GM23248 (cell line): ENCODE data around the gene BCAS1. TPM values are rescaled to one million over a fixed set of nuclear protein-coding genes. Genes with fewer than 3 reads are reported as not detected.
"Not testable (repeated sequence)": the region's sequence is repeated elsewhere in the genome, so short reads cannot be mapped to it uniquely, and the experiment has no call there.

Experiments used
- DNase-seq: peaks from one replicate; pipeline ENCODE4 v3.0.0-alpha.2; 2015
- H2AFZ ChIP-seq: fragments of 200-600 bp; sonication (generic); 2 replicates; pipeline ENCODE4 v1.6.1; 2016; ENCODE audit warnings: antibody characterized with exemption
- H3F3A ChIP-seq: fragments of 200-600 bp; sonication (generic); 2 replicates; pipeline ENCODE4 v1.6.1; 2016; ENCODE audit warnings: mild to moderate bottlenecking, antibody characterized with exemption, mixed run types; ENCODE audit not compliant: insufficient read depth
- H3K27ac ChIP-seq: fragments of 200-600 bp; sonication (generic); 2 replicates; pipeline ENCODE4 v1.5.1; 2016; ENCODE audit warnings: mild to moderate bottlenecking
- H3K27me3 ChIP-seq: fragments of 200-600 bp; sonication (generic); replicated peaks from 2 replicates; pipeline ENCODE4 v1.6.1; 2016; ENCODE audit warnings: mild to moderate bottlenecking; ENCODE audit not compliant: insufficient read depth
- H3K36me3 ChIP-seq: fragments of 200-600 bp; sonication (generic); 2 replicates; pipeline ENCODE4 v1.6.1; 2016; ENCODE audit warnings: low read depth, mild to moderate bottlenecking
- H3K4me1 ChIP-seq: fragments of 200-600 bp; sonication (generic); 2 replicates; pipeline ENCODE4 v1.6.1; 2016; ENCODE audit warnings: mild to moderate bottlenecking; ENCODE audit not compliant: insufficient read depth
- H3K4me2 ChIP-seq: fragments of 200-600 bp; sonication (generic); one replicate; pipeline ENCODE4 v1.6.1; 2016; ENCODE audit warnings: mild to moderate bottlenecking; ENCODE audit not compliant: unreplicated experiment
- H3K4me3 ChIP-seq: fragments of 200-600 bp; sonication (generic); 2 replicates; pipeline ENCODE4 v1.5.1; 2016; ENCODE audit warnings: mild to moderate bottlenecking
- H3K79me2 ChIP-seq: fragments of 200-600 bp; sonication (generic); 2 replicates; pipeline ENCODE4 v1.6.1; 2016; ENCODE audit warnings: mild to moderate bottlenecking; ENCODE audit not compliant: insufficient read depth
- H3K9ac ChIP-seq: fragments of 200-600 bp; sonication (generic); 2 replicates; pipeline ENCODE4 v1.6.1; 2016; ENCODE audit warnings: mild to moderate bottlenecking
- H3K9me2 ChIP-seq: fragments of 200-600 bp; sonication (generic); 2 replicates; pipeline ENCODE4 v1.6.1; 2016; ENCODE audit warnings: mixed run types, mild to moderate bottlenecking, moderate library complexity; ENCODE audit not compliant: insufficient read depth
- H3K9me3 ChIP-seq: fragments of 200-600 bp; sonication (generic); one replicate; pipeline ENCODE4 v1.6.1; 2017; ENCODE audit warnings: low read depth
- H4K20me1 ChIP-seq: fragments of 200-600 bp; sonication (generic); 2 replicates; pipeline ENCODE4 v1.6.0; 2016; ENCODE audit not compliant: insufficient read depth
- EZH2 ChIP-seq: fragments of 200-600 bp; sonication (generic); IDR thresholded peaks from 2 replicates; pipeline ENCODE4 v1.6.1; 2018; ENCODE audit warnings: antibody characterized with exemption, mild to moderate bottlenecking; ENCODE audit not compliant: insufficient read depth, poor library complexity, severe bottlenecking
- EZH2phosphoT487 ChIP-seq: fragments of 200-600 bp; sonication (generic); IDR thresholded peaks from 2 replicates; pipeline ENCODE4 v1.6.1; 2018; ENCODE audit warnings: antibody characterized with exemption, moderate library complexity, mild to moderate bottlenecking, low read depth; ENCODE audit not compliant: insufficient read depth
- WGBS, 2 experiments: methylation state at CpG; one replicate each; pipeline ENCODE4 v1.1.6; 2015 to 2017; ENCODE audit warnings: low lambda C conversion rate in 2 of 2, low coverage in 1 of 2; ENCODE audit errors: missing lambda C conversion rate in 2 of 2; 5-methylcytosine and 5-hydroxymethylcytosine counted together
- in situ Hi-C: fragments of 300-500 bp; cut with MboI; formaldehyde crosslinking; loops from 2 replicates; pipeline ENCODE4 v1.15.0; 2020
- polyA plus RNA-seq: library from polyadenylated mRNA; unstranded; fragments of >200 nt; fragmentation: Nextera tagmentation; extraction: Ambion mirVana; gene quantifications from 2 replicates; pipeline ENCODE4 v1.2.1, GENCODE V29; 2016
- total RNA-seq: library from RNA; depleted of rRNA; stranded (reverse); fragments of >200 nt; shearing (Covaris generic); gene quantifications from 2 replicates; pipeline ENCODE4 v1.2.3, GENCODE V29; 2014

The BCAS1 gene
- total and polyA plus RNA-seq, 2 experiments from 2014 or later: 0.41 TPM; not detected in 1

- Histone ChIP-seq H4K20me1 (no peaks in the 10 kb centered on the region), H3K9me3 (no peaks in the 10 kb centered on the region), H3K4me2 (no peak overlapping the region), H3K27me3 (no peaks in the 10 kb centered on the region), H3K9ac (no peak overlapping the region), H3K36me3 (no peaks in the 10 kb centered on the region), H3K79me2 (no peaks in the 10 kb centered on the region), H3K4me1 (no peaks in the 10 kb centered on the region), H3K4me3 (no peak overlapping the region), H3F3A (peaks cover 11% of the 10 kb centered on the region; the same call in 1 of the 2 replicates), H3K9me2 (no peaks in the 10 kb centered on the region), H2AFZ (no peak overlapping the region), H3K27ac (no peak overlapping the region)
- DNase-seq: no peak
- 53 to 57% methylated on average over 4 of the region's 4 CpGs for WGBS, 2 experiments
- no peak for TF ChIP-seq EZH2phosphoT487
- no peak for TF ChIP-seq EZH2
- in situ Hi-C loops: no loop called here
Measured at GRCh38 chr20:54013471-54013870, 56.9 kb downstream of the BCAS1 start.

DNA sequence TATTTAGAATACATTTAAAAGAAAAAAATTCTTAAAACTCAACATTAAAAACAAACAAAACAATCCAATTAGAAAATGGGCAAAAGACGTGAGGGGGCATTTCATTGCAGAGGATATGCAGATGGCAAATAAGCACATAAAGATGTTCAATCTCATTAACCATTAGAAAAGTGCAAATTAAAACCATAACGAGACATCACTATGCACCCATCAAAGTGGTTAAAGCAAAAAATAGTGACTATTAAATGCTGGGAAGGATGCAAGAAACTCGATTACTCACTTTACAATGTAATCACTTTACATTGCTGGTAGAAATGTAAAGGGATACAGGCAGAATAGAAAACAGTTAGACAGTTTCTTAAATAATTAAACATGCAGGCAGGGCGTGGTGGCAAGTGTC lies 59.0 kb downstream of the BCAS1 start:
- no peaks in the 10 kb centered on the region for H3K4me1 ChIP-seq
- H3K27ac ChIP-seq: no peak overlapping the region
- no peak overlapping the region for H2AFZ ChIP-seq
- H3K9me3 ChIP-seq: no peaks in the 10 kb centered on the region
- H3K4me3 ChIP-seq: no peak overlapping the region
- H3K9ac ChIP-seq: no peak overlapping the region
- H3K4me2 ChIP-seq: no peak overlapping the region
- H3K79me2 ChIP-seq: no peaks in the 10 kb centered on the region
- no peaks in the 10 kb centered on the region for H3K36me3 ChIP-seq
- TF ChIP-seq EZH2 (no peak), EZH2phosphoT487 (no peak)
- peaks cover 11% of the 10 kb centered on the region; the same call in 1 of the 2 replicates for H3F3A ChIP-seq
- 34 to 42% methylated on average over 4 of the region's 4 CpGs for WGBS, 2 experiments
- H3K9me2 ChIP-seq: no peaks in the 10 kb centered on the region
- no peaks in the 10 kb centered on the region for H3K27me3 ChIP-seq
- H4K20me1 ChIP-seq: no peaks in the 10 kb centered on the region
- DNase-seq: no peak
- in situ Hi-C loops: no loop called here

GRCh38 chr20:54006216-54006615 lies 64.2 kb downstream of the BCAS1 start:
- H3K79me2 ChIP-seq, H4K20me1 ChIP-seq, H3K4me1 ChIP-seq, H2AFZ ChIP-seq, H3K9ac ChIP-seq, in situ Hi-C loops, H3K4me3 ChIP-seq, H3K27ac ChIP-seq, H3K4me2 ChIP-seq, H3K9me2 ChIP-seq, H3K9me3 ChIP-seq, DNase-seq, H3K27me3 ChIP-seq, H3F3A ChIP-seq, H3K36me3 ChIP-seq: not testable (repeated sequence)
- WGBS, 2 experiments: 67 to 73% methylated on average over 7 of the region's 7 CpGs

DNA sequence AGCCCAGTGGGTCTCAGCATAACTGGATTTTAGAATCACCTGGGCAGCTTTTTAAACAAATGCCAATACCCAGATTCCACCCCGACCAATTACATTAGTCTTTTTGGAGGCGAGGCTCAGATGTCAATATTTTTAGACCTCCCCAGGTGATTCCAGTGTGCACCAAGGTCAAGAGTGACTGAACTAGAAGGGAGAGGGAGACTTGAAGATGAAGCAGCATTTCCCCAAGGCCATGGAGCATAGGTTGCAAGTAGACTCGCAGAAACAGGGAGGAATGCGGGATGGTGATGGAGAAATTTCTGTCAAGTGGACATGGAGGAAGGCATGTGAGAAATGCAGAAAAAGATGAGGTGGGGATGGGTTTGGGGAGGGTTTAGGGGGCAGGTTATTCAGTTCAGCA lies 64.9 kb downstream of the BCAS1 start:
- Histone ChIP-seq H3K4me1 (no peaks in the 10 kb centered on the region), H4K20me1 (no peaks in the 10 kb centered on the region), H3K9me3 (no peaks in the 10 kb centered on the region), H3K4me3 (no peak overlapping the region), H3K4me2 (no peak overlapping the region), H3K79me2 (no peaks in the 10 kb centered on the region), H3K9ac (no peak overlapping the region), H3F3A (no peaks in the 10 kb centered on the region), H3K27me3 (no peaks in the 10 kb centered on the region), H3K36me3 (no peaks in the 10 kb centered on the region), H3K27ac (no peak overlapping the region), H3K9me2 (no peaks in the 10 kb centered on the region), H2AFZ (no peak overlapping the region)
- no peak for DNase-seq
- WGBS, 2 experiments: 90 to 93% methylated on average over 4 of the region's 4 CpGs
- TF ChIP-seq EZH2 (no peak), EZH2phosphoT487 (no peak)
- in situ Hi-C loops: no loop called here

GRCh38 chr20:54004445-54004844 lies 65.9 kb downstream of the BCAS1 start:
- Histone ChIP-seq H3K9me3 (no peaks in the 10 kb centered on the region), H3K9ac (no peak overlapping the region), H2AFZ (no peak overlapping the region), H3F3A (no peaks in the 10 kb centered on the region), H3K4me1 (no peaks in the 10 kb centered on the region), H3K27ac (no peak overlapping the region), H4K20me1 (no peaks in the 10 kb centered on the region), H3K4me3 (no peak overlapping the region), H3K27me3 (no peaks in the 10 kb centered on the region), H3K36me3 (no peaks in the 10 kb centered on the region), H3K9me2 (no peaks in the 10 kb centered on the region), H3K79me2 (no peaks in the 10 kb centered on the region), H3K4me2 (no peak overlapping the region)
- no peak for TF ChIP-seq EZH2
- no peak for TF ChIP-seq EZH2phosphoT487
- in situ Hi-C loops: no loop called here
- no peak for DNase-seq
